Ishikawa (cell line): ENCODE results near the gene NRG2.

ENCODE experiments used
- CEBPB ChIP-seq: IDR thresholded peaks from 2 replicates; pipeline ENCODE4 v1.6.1; 2012
- CREB1 ChIP-seq: IDR thresholded peaks from 2 replicates; pipeline ENCODE4 v1.6.1; 2012; ENCODE audit warnings: low read depth
- EGR1 ChIP-seq: IDR thresholded peaks from 2 replicates; pipeline ENCODE4 v1.6.1; 2012
- EP300 ChIP-seq: IDR thresholded peaks from 2 replicates; pipeline ENCODE4 v1.6.1; 2012; ENCODE audit warnings: borderline replicate concordance
- FOXM1 ChIP-seq: IDR thresholded peaks from 2 replicates; pipeline ENCODE4 v1.6.1; 2012; ENCODE audit warnings: low read depth, borderline replicate concordance
- MAX ChIP-seq: IDR thresholded peaks from 2 replicates; pipeline ENCODE4 v1.6.1; 2012
- NFIC ChIP-seq: IDR thresholded peaks from 2 replicates; pipeline ENCODE4 v1.6.1; 2012
- RAD21 ChIP-seq: IDR thresholded peaks from 2 replicates; pipeline ENCODE4 v1.6.1; 2012; ENCODE audit warnings: low read depth
- REST ChIP-seq: IDR thresholded peaks from 2 replicates; pipeline ENCODE4 v1.6.1; 2012; ENCODE audit warnings: low read depth, mild to moderate bottlenecking
- TAF1 ChIP-seq: IDR thresholded peaks from 2 replicates; pipeline ENCODE4 v1.6.1; 2012; ENCODE audit warnings: low read depth, mild to moderate bottlenecking
- TCF12 ChIP-seq: IDR thresholded peaks from 2 replicates; pipeline ENCODE4 v1.6.1; 2012; ENCODE audit warnings: low read depth
- TEAD4 ChIP-seq: IDR thresholded peaks from 2 replicates; pipeline ENCODE4 v1.6.1; 2012
- USF1 ChIP-seq: IDR thresholded peaks from 2 replicates; pipeline ENCODE4 v1.6.1; 2012
- YY1 ChIP-seq: IDR thresholded peaks from 2 replicates; pipeline ENCODE4 v1.6.1; 2012; ENCODE audit warnings: low read depth
- ZBTB7A ChIP-seq: IDR thresholded peaks from 2 replicates; pipeline ENCODE4 v1.6.1; 2012; ENCODE audit warnings: low read depth

The NRG2 gene

GRCh38 chr5:139966856-139967255 lies 76.2 kb downstream of the NRG2 start:
- no peak for TF ChIP-seq FOXM1
- no peak for TF ChIP-seq TAF1
- no peak for TF ChIP-seq TEAD4
- TF ChIP-seq USF1 = no peak
- TF ChIP-seq ZBTB7A = no peak
- no peak for TF ChIP-seq MAX
- TF ChIP-seq RAD21 = no peak
- TF ChIP-seq EP300 = no peak
- TF ChIP-seq REST = no peak
- no peak for TF ChIP-seq YY1
- TF ChIP-seq TCF12 = no peak
- no peak for TF ChIP-seq CEBPB
- TF ChIP-seq NFIC = no peak
- TF ChIP-seq EGR1 = no peak
- no peak for TF ChIP-seq CREB1

GRCh38 chr5:139964994-139965565 lies 78.0 kb downstream of the NRG2 start:
- TF ChIP-seq EGR1 (no peak), TCF12 (no peak), RAD21 (no peak), FOXM1 (no peak), CREB1 (no peak), NFIC (no peak), YY1 (no peak), ZBTB7A (no peak), CEBPB (no peak), TEAD4 (no peak), MAX (no peak), TAF1 (no peak), EP300 (no peak), USF1 (no peak), REST (no peak)

GRCh38 chr5:139964266-139964993 lies 78.7 kb downstream of the NRG2 start:
- TF ChIP-seq USF1 = no peak
- TF ChIP-seq TAF1 = no peak
- no peak for TF ChIP-seq ZBTB7A
- TF ChIP-seq FOXM1 = no peak
- TF ChIP-seq REST = no peak
- TF ChIP-seq YY1 = no peak
- TF ChIP-seq CREB1 = no peak
- TF ChIP-seq RAD21 = no peak
- no peak for TF ChIP-seq CEBPB
- TF ChIP-seq EP300 = no peak

GRCh38 chr5:139962445-139962844 lies 80.7 kb downstream of the NRG2 start:
- no peak for TF ChIP-seq TEAD4
- TF ChIP-seq TCF12 = no peak
- TF ChIP-seq MAX = no peak
